Right atrium auricular region (tissue), 2 donors: ENCODE measurements around the gene ARMC5. TPM values are rescaled to one million over a fixed set of nuclear protein-coding genes. Genes with fewer than 3 reads are reported as not detected.

Experiments used
- DNase-seq: peaks from one replicate; pipeline ENCODE4 v3.0.0-alpha.2; 2019; ENCODE audit warnings: low spot score
- H3K27ac ChIP-seq, 2 donors: fragments of 200-600 bp; sonication (generic); 1 replicate in 1 of 2; 2 replicates in 1 of 2; pipeline ENCODE4 v1.5.1; 2016 to 2019
- H3K27me3 ChIP-seq, 2 donors: fragments of 200-600 bp; sonication (generic); one replicate each; pipeline versions ENCODE4 v1.5.1 to v1.6.0; 2017 to 2019
- H3K36me3 ChIP-seq: fragments of 200-600 bp; sonication (generic); one replicate; pipeline ENCODE4 v1.5.1; 2016
- H3K4me1 ChIP-seq, 2 donors: fragments of 200-600 bp; sonication (generic); one replicate each; pipeline versions ENCODE4 v1.5.1 to v1.6.0; 2017 to 2019
- H3K4me3 ChIP-seq, 2 donors: fragments of 200-600 bp; sonication (generic); 1 replicate in 1 of 2; 2 replicates in 1 of 2; pipeline ENCODE4 v1.5.1; 2017 to 2019; ENCODE audit warnings: mild to moderate bottlenecking in 1 of 2, moderate library complexity in 1 of 2
- H3K9me3 ChIP-seq, 2 donors: fragments of 200-600 bp; sonication (generic); one replicate each; pipeline ENCODE4 v1.5.1; 2019
- total RNA-seq, 2 donors: library from RNA; depleted of rRNA; stranded (reverse); fragments of >200 nt; gene quantifications; one replicate each; pipeline ENCODE4 v1.1.0, GENCODE V29; 2016
- TF ChIP-seq, protein P1 (sequence below), 2 donors: fragments of 200-600 bp; sonication (generic); IDR thresholded peaks; one replicate each; pipeline ENCODE4 v1.5.1; 2019; ENCODE audit warnings: antibody characterized with exemption in 2 of 2

The ARMC5 gene
- total RNA-seq, 2 donors from 2014 or later = 7.4 to 9.0 TPM

DNA sequence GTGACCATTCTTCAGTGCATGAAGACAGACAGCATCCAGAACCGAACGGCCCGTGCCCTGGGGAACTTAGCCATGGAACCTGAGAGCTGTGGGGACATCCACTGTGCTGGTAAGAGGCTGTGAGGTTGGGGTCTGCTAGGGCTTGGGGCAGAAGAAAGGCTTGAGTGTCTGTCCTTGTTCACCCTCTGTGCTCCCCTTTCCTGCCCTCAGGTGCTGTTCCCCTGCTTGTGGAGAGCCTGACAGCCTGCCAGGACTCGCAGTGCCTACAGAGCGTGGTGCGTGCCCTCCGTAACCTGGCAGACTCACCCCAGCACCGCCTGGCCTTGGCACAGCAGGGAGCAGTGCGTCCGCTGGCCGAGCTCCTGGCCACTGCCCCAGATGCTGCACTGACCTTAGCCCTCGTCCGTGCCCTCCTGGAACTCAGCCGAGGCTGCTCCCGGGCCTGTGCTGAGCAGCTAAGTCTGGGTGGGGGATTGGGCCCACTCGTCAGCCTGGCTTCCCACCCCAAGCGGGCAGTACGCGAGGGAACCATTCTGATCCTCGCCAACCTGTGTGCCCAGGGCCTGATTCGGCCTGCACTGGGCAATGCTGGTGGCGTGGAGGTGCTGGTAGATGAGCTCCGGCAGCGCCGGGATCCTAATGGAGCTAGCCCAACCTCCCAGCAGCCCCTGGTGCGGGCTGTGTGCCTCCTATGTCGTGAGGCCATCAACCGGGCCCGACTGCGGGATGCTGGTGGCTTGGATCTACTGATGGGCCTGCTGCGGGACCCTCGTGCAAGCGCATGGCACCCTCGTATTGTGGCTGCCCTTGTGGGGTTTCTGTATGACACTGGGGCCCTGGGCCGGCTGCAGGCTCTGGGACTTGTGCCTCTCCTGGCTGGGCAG lies 2.9 kb downstream of the ARMC5 start:
- TF ChIP-seq, protein P1, sequence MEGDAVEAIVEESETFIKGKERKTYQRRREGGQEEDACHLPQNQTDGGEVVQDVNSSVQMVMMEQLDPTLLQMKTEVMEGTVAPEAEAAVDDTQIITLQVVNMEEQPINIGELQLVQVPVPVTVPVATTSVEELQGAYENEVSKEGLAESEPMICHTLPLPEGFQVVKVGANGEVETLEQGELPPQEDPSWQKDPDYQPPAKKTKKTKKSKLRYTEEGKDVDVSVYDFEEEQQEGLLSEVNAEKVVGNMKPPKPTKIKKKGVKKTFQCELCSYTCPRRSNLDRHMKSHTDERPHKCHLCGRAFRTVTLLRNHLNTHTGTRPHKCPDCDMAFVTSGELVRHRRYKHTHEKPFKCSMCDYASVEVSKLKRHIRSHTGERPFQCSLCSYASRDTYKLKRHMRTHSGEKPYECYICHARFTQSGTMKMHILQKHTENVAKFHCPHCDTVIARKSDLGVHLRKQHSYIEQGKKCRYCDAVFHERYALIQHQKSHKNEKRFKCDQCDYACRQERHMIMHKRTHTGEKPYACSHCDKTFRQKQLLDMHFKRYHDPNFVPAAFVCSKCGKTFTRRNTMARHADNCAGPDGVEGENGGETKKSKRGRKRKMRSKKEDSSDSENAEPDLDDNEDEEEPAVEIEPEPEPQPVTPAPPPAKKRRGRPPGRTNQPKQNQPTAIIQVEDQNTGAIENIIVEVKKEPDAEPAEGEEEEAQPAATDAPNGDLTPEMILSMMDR (IDR thresholded peaks at IDR 0.05) = no peak
- no peak overlapping the region for H3K27ac ChIP-seq
- no peak for DNase-seq
- no peak overlapping the region for H3K4me3 ChIP-seq
- H3K9me3 ChIP-seq = no peaks in the 10 kb centered on the region
- peaks cover 0 to 21% of the 10 kb centered on the region in 2 donors for H3K4me1 ChIP-seq
- H3K27me3 ChIP-seq = no peaks in the 10 kb centered on the region
- peaks cover 47% of the 10 kb centered on the region for H3K36me3 ChIP-seq

DNA sequence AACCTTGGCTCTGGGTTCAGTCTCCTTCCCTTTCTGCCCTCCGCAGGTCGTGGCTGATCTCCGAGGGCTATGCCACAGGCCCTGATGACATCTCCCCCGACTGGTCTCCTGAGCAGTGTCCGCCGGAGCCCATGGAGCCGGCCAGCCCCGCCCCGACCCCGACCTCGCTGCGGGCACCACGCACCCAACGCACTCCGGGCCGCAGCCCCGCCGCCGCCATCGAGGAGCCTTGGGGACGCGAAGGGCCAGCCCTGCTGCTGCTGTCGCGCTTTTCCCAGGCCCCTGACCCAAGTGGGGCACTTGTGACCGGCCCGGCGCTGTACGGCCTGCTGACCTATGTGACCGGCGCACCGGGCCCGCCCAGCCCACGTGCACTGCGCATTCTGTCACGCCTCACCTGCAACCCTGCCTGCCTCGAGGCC lies 5.1 kb downstream of the ARMC5 start:
- no peak overlapping the region for H3K4me3 ChIP-seq
- H3K4me1 ChIP-seq = peaks cover 0 to 8% of the 10 kb centered on the region in 2 donors
- TF ChIP-seq, protein P1 (IDR thresholded peaks at IDR 0.05) = no peak
- H3K9me3 ChIP-seq = no peaks in the 10 kb centered on the region
- H3K27me3 ChIP-seq = no peaks in the 10 kb centered on the region
- H3K27ac ChIP-seq = no peak overlapping the region
- peaks cover 47% of the 10 kb centered on the region for H3K36me3 ChIP-seq
- no peak for DNase-seq

DNA sequence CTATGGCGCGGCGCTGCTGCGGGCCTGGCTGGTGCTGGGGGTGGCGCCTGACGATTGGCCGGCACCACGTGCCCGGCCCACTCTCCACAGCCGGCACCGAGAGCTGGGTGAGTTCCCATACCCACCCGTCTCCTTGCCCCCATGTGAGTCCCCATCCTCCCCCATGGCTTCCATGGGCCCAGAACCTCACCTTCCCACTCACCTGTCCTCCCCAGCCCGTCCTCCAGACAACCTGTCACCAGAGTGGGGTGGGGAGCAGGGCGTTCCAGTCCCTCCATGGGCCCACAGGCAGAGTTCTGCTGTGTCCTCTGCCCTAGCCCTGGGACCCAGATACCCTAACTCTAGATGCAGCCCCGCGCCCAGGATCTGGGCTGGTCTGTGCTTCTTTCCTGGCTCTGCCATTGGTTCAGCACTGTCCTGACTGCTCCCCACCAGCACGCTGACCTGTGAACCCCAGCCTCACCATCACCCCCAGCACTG lies 5.5 kb downstream of the ARMC5 start:
- Histone ChIP-seq H3K4me1 (peaks cover 0 to 8% of the 10 kb centered on the region in 2 donors), H3K27ac (no peak overlapping the region), H3K4me3 (no peak overlapping the region), H3K36me3 (peaks cover 47% of the 10 kb centered on the region), H3K9me3 (no peaks in the 10 kb centered on the region), H3K27me3 (no peaks in the 10 kb centered on the region)
- DNase-seq = no peak
- TF ChIP-seq, protein P1 (IDR thresholded peaks at IDR 0.05) = no peak

DNA sequence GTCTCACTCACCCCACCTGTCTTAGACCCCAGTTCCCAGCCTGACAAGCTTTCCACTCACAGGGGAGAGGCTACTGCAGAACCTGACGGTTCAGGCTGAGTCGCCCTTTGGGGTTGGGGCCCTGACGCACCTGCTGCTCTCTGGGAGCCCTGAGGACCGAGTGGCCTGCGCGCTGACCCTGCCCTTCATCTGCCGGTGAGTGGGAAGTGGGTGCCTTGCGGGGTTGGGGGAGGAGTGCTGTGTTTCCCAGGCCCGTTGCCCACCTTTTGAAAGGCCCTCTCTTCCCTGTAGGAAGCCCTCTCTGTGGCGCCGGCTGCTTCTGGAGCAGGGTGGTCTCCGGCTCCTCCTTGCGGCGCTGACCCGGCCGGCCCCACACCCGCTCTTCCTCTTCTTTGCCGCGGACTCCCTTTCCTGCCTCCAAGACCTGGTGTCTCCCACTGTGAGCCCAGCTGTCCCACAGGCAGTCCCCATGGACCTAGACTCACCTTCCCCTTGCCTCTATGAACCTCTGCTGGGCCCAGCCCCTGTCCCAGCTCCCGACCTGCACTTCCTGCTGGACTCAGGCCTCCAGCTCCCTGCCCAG lies 6.6 kb downstream of the ARMC5 start:
- peaks cover 47% of the 10 kb centered on the region for H3K36me3 ChIP-seq
- no peak overlapping the region for H3K27ac ChIP-seq
- no peak for DNase-seq
- H3K4me1 ChIP-seq = peaks cover 0 to 2% of the 10 kb centered on the region in 2 donors
- no peaks in the 10 kb centered on the region for H3K27me3 ChIP-seq
- H3K4me3 ChIP-seq = no peak overlapping the region
- TF ChIP-seq, protein P1 (IDR thresholded peaks at IDR 0.05) = no peak
- no peaks in the 10 kb centered on the region for H3K9me3 ChIP-seq

DNA sequence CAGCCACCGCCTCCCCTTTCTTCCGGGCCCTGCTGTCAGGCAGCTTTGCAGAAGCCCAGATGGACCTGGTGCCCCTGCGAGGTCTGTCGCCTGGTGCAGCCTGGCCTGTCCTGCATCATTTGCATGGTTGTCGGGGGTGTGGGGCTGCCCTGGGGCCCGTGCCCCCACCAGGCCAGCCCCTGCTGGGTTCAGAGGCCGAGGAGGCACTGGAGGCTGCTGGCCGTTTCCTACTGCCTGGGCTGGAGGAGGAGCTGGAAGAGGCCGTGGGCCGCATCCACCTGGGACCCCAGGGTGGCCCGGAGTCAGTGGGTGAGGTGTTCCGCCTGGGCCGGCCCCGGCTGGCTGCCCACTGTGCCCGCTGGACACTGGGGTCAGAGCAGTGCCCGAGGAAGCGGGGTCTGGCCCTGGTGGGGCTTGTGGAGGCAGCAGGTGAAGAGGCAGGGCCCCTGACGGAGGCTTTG lies 7.1 kb downstream of the ARMC5 start:
- Histone ChIP-seq H3K9me3 (no peaks in the 10 kb centered on the region), H3K27ac (no peak overlapping the region), H3K27me3 (no peaks in the 10 kb centered on the region), H3K4me3 (no peak overlapping the region), H3K4me1 (peaks cover 2 to 7% of the 10 kb centered on the region in 2 donors), H3K36me3 (peaks cover 47% of the 10 kb centered on the region)
- DNase-seq = no peak
- TF ChIP-seq, protein P1 (IDR thresholded peaks at IDR 0.05) = no peak
